Stomach (tissue), 9 donors: ENCODE results near the gene YEATS4. TPM values are rescaled to one million over a fixed set of nuclear protein-coding genes. Genes with fewer than 3 reads are reported as not detected.

Experiments used
- DNase-seq, 2 donors: peaks; one replicate each; pipeline versions ENCODE4 v3.0.0 to v3.0.0-alpha.2; 2013 to 2019
- H3K27ac ChIP-seq, 5 donors: fragments of 200-600 bp in 4 of 5; sonication (generic) in 4 of 5; one replicate each; pipeline ENCODE4 v1.5.1; 2013 to 2019; ENCODE audit warnings: mild to moderate bottlenecking in 1 of 5, moderate library complexity in 1 of 5
- H3K27me3 ChIP-seq, 3 donors: fragments of 200-600 bp; sonication (generic); one replicate each; pipeline ENCODE4 v1.5.1; 2017 to 2019; ENCODE audit warnings: mixed run types in 1 of 3
- H3K36me3 ChIP-seq, 4 donors: fragments of 200-600 bp; sonication (generic); 1 replicate in 3 of 4; 2 replicates in 1 of 4; pipeline ENCODE4 v1.5.1; 2016 to 2019
- H3K4me1 ChIP-seq, 4 donors: fragments of 200-600 bp; sonication (generic); one replicate each; pipeline ENCODE4 v1.5.1; 2016 to 2019
- H3K4me3 ChIP-seq, 4 donors: fragments of 200-600 bp; sonication (generic) in 3 of 4; one replicate each; pipeline ENCODE4 v1.5.1; 2016 to 2019; ENCODE audit warnings: mild to moderate bottlenecking in 1 of 4
- H3K9me3 ChIP-seq, 4 donors: fragments of 200-600 bp; sonication (generic); one replicate each; pipeline ENCODE4 v1.5.1; 2016 to 2019
- CTCF ChIP-seq, 7 experiments: fragments of 450-650 bp in 4 of 7; fragments of 200-600 bp in 3 of 7; sonication (generic) in 3 of 7; IDR thresholded peaks; one replicate each; pipeline ENCODE4 v1.5.1; 2016 to 2019; ENCODE audit warnings: antibody characterized with exemption in 7 of 7, control low read depth in 2 of 7, mild to moderate bottlenecking in 1 of 7
- EP300 ChIP-seq: sonication (generic); formaldehyde crosslinking; IDR thresholded peaks from one replicate; pipeline ENCODE4 v1.6.1; 2017; ENCODE audit warnings: antibody characterized with exemption
- POLR2A ChIP-seq, 4 donors: fragments of 450-650 bp; IDR thresholded peaks; one replicate each; pipeline ENCODE4 v1.6.1; 2016; ENCODE audit warnings: antibody characterized with exemption in 4 of 4, control low read depth in 2 of 4, mild to moderate bottlenecking in 1 of 4, moderate library complexity in 1 of 4
- POLR2AphosphoS5 ChIP-seq, 3 donors: sonication (generic); formaldehyde crosslinking; IDR thresholded peaks; one replicate each; pipeline ENCODE4 v1.6.1; 2016; ENCODE audit warnings: antibody characterized with exemption in 3 of 3
- WGBS, 5 donors: extraction: QIAGEN DNeasy Blood & Tissue Kit in 3 of 5; methylation state at CpG; one replicate each; pipeline versions ENCODE4 v1.1.5 to v1.1.7; 2013 to 2018; 5-methylcytosine and 5-hydroxymethylcytosine counted together
- intact Hi-C: fragments of 100-400 bp; cut with DNase I; formaldehyde crosslinking; loops from one replicate; pipeline ENCODE4 v1.15.1; 2023; ENCODE audit warnings: low total_unique reads
- polyA plus RNA-seq, 3 donors: library from polyadenylated mRNA; stranded (reverse); fragments of 200-250 nt; gene quantifications; one replicate each; pipeline ENCODE4 v1.2.3, GENCODE V29; 2013
- total RNA-seq, 5 donors: library from RNA; depleted of rRNA; stranded (reverse); fragments of >200 nt; gene quantifications; one replicate each; pipeline versions ENCODE4 v1.1.0 to v1.2.3, GENCODE V29; 2014 to 2016
- donor health status: healthy with polysubstance abuse.
- donor health status: Bipolar disorder and iron deficiency.
- donor health status: healthy.

The YEATS4 gene
- total and polyA plus RNA-seq, 8 donors = 10.3 to 26.8 (median 15.4) TPM; not detected in 1

DNA sequence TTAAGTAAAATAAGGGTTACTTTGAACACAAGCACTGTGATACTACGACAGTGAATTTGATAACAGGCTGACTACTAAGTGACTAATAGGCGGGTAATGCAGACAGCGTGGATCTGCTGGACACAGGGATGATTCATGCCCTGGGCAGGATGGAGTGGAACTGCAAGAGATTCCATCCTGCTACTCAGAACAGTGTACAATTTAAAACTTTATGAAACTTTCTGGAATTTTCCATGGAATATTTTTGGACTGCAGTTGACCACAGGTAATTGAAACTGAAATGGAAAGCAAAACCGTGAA lies 46.0 kb downstream of the YEATS4 start:
- Histone ChIP-seq H3K27me3 (no peaks in the 10 kb centered on the region), H3K4me1 (no peaks in the 10 kb centered on the region), H3K4me3 (no peak overlapping the region), H3K36me3 (peaks cover 0 to 4% (median 0%) of the 10 kb centered on the region in 4 donors), H3K27ac (no peak overlapping the region), H3K9me3 (no peaks in the 10 kb centered on the region)
- no peak for TF ChIP-seq POLR2A (IDR thresholded peaks at IDR 0.05)
- no peak for TF ChIP-seq EP300
- TF ChIP-seq POLR2AphosphoS5 (IDR thresholded peaks at IDR 0.05) = peak in 1 of 3 donors; percentile 34
- TF ChIP-seq CTCF (IDR thresholded peaks at IDR 0.05) = no peak
- WGBS, 5 donors = 61 to 75% (median 69%) methylated on average over 4 of the region's 4 CpGs
- no peak for DNase-seq
- intact Hi-C loops = no loop called here

DNA sequence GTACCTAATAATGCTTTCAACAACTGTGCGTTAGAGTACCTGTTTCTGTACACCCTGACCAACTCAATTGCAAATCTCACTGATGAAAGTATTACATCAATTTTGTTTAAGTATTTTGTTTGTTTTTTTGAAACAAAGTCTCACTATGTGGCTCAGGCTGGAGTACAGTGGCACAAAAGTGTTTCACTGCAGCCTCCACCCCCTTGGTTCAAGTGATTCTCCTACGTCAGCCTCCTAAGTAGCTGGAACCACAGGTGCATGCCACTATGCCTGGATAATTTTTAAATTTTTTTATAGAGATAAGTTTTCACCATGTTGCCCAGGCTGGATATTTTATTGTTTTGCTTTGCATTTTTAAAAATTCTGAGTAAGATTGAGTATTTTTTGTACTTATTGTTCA lies 46.7 kb downstream of the YEATS4 start:
- Histone ChIP-seq H3K9me3 (no peaks in the 10 kb centered on the region), H3K27ac (no peak overlapping the region), H3K36me3 (peaks cover 0 to 4% (median 0%) of the 10 kb centered on the region in 4 donors), H3K4me1 (no peaks in the 10 kb centered on the region), H3K27me3 (no peaks in the 10 kb centered on the region), H3K4me3 (no peak overlapping the region)
- intact Hi-C loops = no loop called here
- no peak for DNase-seq
- WGBS, 5 donors = 92 to 99% (median 97%) methylated on average over 2 of the region's 2 CpGs
- TF ChIP-seq POLR2A (IDR thresholded peaks at IDR 0.05) = no peak
- TF ChIP-seq EP300 = no peak
- no peak for TF ChIP-seq CTCF (IDR thresholded peaks at IDR 0.05)
- no peak for TF ChIP-seq POLR2AphosphoS5 (IDR thresholded peaks at IDR 0.05)

DNA sequence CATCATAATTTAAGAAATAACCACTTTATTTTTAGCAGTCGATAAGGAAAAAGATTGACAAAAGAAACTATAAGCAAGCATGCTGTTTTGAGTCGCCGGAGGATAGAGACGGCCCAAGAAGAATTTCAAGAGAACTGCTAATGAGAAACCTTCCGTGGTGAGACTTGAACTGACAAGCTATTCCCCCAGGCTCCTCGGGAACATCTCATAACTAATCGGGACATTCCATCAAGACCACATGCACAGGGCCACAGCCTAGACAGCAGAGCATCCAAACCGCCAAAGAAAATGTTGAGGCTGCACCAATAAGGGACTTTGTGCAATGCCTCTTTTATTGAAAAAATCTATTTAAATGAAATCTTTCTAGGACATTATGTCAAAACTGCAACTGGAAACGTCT lies 51.0 kb downstream of the YEATS4 start:
- no peaks in the 10 kb centered on the region for H3K9me3 ChIP-seq
- TF ChIP-seq POLR2A (IDR thresholded peaks at IDR 0.05) (no peak), CTCF (IDR thresholded peaks at IDR 0.05) (no peak), POLR2AphosphoS5 (IDR thresholded peaks at IDR 0.05) (no peak), EP300 (no peak)
- no peaks in the 10 kb centered on the region for H3K27me3 ChIP-seq
- peaks cover 0 to 4% (median 0%) of the 10 kb centered on the region in 4 donors for H3K36me3 ChIP-seq
- H3K4me1 ChIP-seq = peaks cover 0 to 2% (median 1%) of the 10 kb centered on the region in 4 donors
- no peak overlapping the region for H3K4me3 ChIP-seq
- H3K27ac ChIP-seq = no peak overlapping the region
- DNase-seq = no peak
- intact Hi-C loops = no loop called here
- 85 to 94% (median 93%) methylated on average over 9 of the region's 9 CpGs for WGBS, 5 donors

DNA sequence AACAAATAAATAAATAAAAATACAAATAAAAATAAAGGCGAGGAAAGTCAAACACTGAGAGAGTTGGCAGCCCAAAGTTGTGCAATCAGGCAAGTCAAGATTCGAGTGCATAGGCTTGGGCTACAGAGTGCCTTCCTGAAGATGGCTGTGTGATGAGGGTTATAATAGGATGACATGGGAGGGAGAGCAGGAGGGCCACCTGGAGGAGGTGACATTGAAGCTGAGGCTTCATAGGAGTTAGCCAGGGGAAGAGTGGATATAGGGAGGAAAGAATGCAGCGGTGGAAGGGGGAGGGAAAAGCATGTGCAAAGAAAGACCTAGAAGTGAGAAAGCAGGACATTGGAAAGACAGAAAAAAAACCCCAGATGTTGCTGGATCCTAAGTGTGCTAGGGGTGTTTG lies 53.1 kb downstream of the YEATS4 start:
- Histone ChIP-seq H3K4me1 (peaks cover 9 to 13% (median 12%) of the 10 kb centered on the region in 4 donors), H3K4me3 (no peak overlapping the region), H3K36me3 (peaks cover 0 to 4% (median 0%) of the 10 kb centered on the region in 4 donors), H3K27ac (no peak overlapping the region), H3K9me3 (no peaks in the 10 kb centered on the region), H3K27me3 (no peaks in the 10 kb centered on the region)
- TF ChIP-seq POLR2AphosphoS5 (IDR thresholded peaks at IDR 0.05) (no peak), CTCF (IDR thresholded peaks at IDR 0.05) (no peak), EP300 (no peak), POLR2A (IDR thresholded peaks at IDR 0.05) (no peak)
- intact Hi-C loops = no loop called here
- DNase-seq = no peak
- WGBS, 5 donors = 83 to 93% (median 88%) methylated on average over 3 of the region's 3 CpGs
